ENCODE measurements around the gene DNTT. TPM values are rescaled to one million over a fixed set of nuclear protein-coding genes. Genes with fewer than 3 reads are reported as not detected.

Gene DNTT
- total and polyA plus RNA-seq, 9 of the 15 experiments (the other 6 are each of a cell fraction or from before 2014, with no cell fraction given) = not detected

DNA sequence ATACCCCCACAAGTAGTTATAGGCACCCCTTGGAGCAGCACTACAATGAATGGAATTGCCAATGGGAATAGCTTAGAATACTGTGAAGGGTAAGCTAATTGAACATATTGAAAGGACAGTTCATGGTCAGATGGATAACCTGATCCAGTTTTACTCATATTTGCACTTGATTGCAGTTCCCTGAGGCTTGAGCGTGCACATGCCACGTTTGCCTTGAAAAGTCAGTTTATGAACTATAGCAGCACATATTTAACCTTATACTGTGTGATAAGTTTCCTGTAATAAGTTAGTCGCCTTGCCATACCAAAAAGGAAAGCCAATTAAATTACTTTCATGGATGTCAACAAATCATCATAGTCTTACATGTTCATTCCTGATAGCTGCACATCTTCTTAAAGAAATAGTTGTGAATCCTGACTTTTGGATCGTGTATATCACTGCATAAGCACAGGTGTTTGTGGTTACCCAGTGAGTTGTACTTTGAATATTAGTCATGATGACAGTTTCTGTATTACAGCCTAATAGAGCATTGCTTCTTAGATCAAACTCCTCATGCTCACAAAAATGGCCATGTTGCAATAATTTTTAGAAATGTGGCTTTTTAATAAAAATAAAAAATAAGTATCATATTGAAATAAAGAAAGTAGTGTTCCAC lies 21.6 kb downstream of the DNTT start (continued):
- no peak for TF ChIP-seq NCOR1 (IDR thresholded peaks at IDR 0.05)
- TF ChIP-seq CCAR2 (IDR thresholded peaks at IDR 0.05; ENCODE audit: low read depth, low read length) = no peak
- no peak for TF ChIP-seq MYBL2 (IDR thresholded peaks at IDR 0.05; ENCODE audit: low read depth)
- TF ChIP-seq MYBL2 (CRISPR knock-in tag; IDR thresholded peaks at IDR 0.05; ENCODE audit: borderline replicate concordance) = no peak

DNA sequence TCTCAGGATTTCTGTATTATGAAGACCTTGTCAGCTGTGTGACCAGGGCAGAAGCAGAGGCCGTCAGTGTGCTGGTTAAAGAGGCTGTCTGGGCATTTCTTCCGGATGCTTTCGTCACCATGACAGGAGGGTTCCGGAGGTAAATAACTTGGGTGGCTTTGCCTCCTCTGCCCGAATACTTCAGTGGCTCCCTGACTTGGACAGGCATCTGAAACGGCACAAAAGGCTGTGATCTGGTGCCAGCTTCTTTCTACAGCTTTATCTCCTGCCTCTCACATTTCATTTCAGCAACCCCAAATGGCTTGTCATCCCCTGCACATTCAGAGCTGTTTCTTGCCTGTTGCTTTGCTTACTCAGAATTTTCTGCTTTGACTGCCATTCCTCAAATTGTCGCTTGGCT lies 23.2 kb downstream of the DNTT start:
- CTCF ChIA-PET (ENCODE audit: low intra/inter-chr PET ratio) = interaction anchor here (0.5 kb wide), 1 partner anchor 284 kb away, joined by 3 read pairs; no protein-coding TSS in a partner anchor

More for the DNA sequence above, 23.2 kb downstream of the DNTT start:
- Histone ChIP-seq H2AFZ (ENCODE audit: low read depth, low read length) (no peak overlapping the region), H3K27ac (ENCODE audit: extremely low read depth, low read depth, low read length) (no peak overlapping the region), H3K9me3 (replicated peaks; ENCODE audit: control insufficient read depth, insufficient read depth, low read depth, low read length) (no peaks in the 10 kb centered on the region), H3K9ac (ENCODE audit: insufficient read depth in 1 of 2, low read depth in 2 of 2, low read length in 2 of 2) (no peak overlapping the region), H3K4me1 (replicated peaks in 1 of 2; ENCODE audit: control insufficient read depth in 2 of 2, insufficient read depth in 2 of 2, low read length in 2 of 2) (no peaks in the 10 kb centered on the region), H3K36me3 (ENCODE audit: control insufficient read depth, insufficient read depth, low read length) (no peaks in the 10 kb centered on the region), H3K4me3 (no peak overlapping the region), H3K9me1 (ENCODE audit: control insufficient read depth, insufficient read depth, low read length) (no peaks in the 10 kb centered on the region), H3K27me3 (ENCODE audit: control insufficient read depth in 2 of 2, insufficient read depth in 2 of 2, low read length in 2 of 2) (peaks cover 0 to 4% of the 10 kb centered on the region in 2 experiments; a peak in 2 of 5 replicates), H3K79me2 (ENCODE audit: control insufficient read depth, insufficient read depth, low read length) (no peaks in the 10 kb centered on the region), H4K20me1 (replicated peaks; ENCODE audit: control insufficient read depth, insufficient read depth, low read length) (no peaks in the 10 kb centered on the region; the same call in 1 of the 2 replicates), H3K4me2 (ENCODE audit: insufficient read depth, low read length) (no peak overlapping the region)
- WGBS (ENCODE audit: insufficient coverage, low coverage, missing lambda C conversion rate) = 3% methylated on average over 5 of the region's 7 CpGs
- TF ChIP-seq FOXP1 (CRISPR knock-in tag; IDR thresholded peaks at IDR 0.05) = no peak
- POLR2A ChIA-PET = interaction anchor here (0.7 kb wide), 2 partner anchors 98 to 422 kb away, joined by 3 to 4 read pairs; no protein-coding TSS in a partner anchor
- intact Hi-C loops (cut with micrococcal nuclease) = no loop called here
- DNase-seq (ENCODE audit: extremely low read depth in 1 of 4, low spot score in 3 of 4) (no peak), FAIRE-seq (no peak), ATAC-seq (no peak)
- no TSS peak for BruUV-seq (replicated peaks)
- in situ Hi-C loops (cut with MboI) = loop anchor here (10.0 kb wide), 1 partner anchor 313 kb away; no protein-coding TSS in a partner anchor

Data from K562 (cell line).